Heart right ventricle (tissue), 16 donors: ENCODE results near the gene TMEM255B. TPM values are rescaled to one million over a fixed set of nuclear protein-coding genes. Genes with fewer than 3 reads are reported as not detected.
"Not testable (repeated sequence)": the region's sequence is repeated elsewhere in the genome, so short reads cannot be mapped to it uniquely, and the experiment has no call there.

ENCODE experiments used
- ATAC-seq, 8 donors: fragments of 200-7000 bp; cut with Tn5 transposase; one replicate each; pipeline ENCODE4 v1.9.1; 2020; ENCODE audit warnings: mild to moderate bottlenecking in 8 of 8, moderate library complexity in 8 of 8, moderate number of reproducible peaks in 1 of 8
- DNase-seq, 2 donors: peaks; one replicate each; pipeline ENCODE4 v3.0.0-alpha.2; 2020
- H3K27ac ChIP-seq, 10 donors: fragments of 200-600 bp; sonication (generic) in 2 of 10; one replicate each; pipeline versions ENCODE4 v1.5.0 to v1.8.0; 2020 to 2022; ENCODE audit warnings: mild to moderate bottlenecking in 3 of 10
- H3K27me3 ChIP-seq, 7 donors: fragments of 200-600 bp; one replicate each; pipeline ENCODE4 v1.8.0; 2021 to 2022; ENCODE audit warnings: mild to moderate bottlenecking in 2 of 7
- H3K36me3 ChIP-seq, 9 donors: fragments of 200-600 bp; sonication (generic) in 1 of 9; one replicate each; pipeline versions ENCODE4 v1.5.0 to v1.8.0; 2020 to 2022; ENCODE audit warnings: mild to moderate bottlenecking in 2 of 9
- H3K4me1 ChIP-seq, 9 donors: fragments of 200-600 bp; sonication (generic) in 1 of 9; one replicate each; pipeline versions ENCODE4 v1.5.0 to v1.8.0; 2020 to 2022; ENCODE audit warnings: mild to moderate bottlenecking in 4 of 9
- H3K4me3 ChIP-seq, 10 donors: fragments of 200-600 bp; sonication (generic) in 2 of 10; one replicate each; pipeline versions ENCODE4 v1.5.0 to v1.8.0; 2020 to 2022; ENCODE audit warnings: mild to moderate bottlenecking in 7 of 10, moderate library complexity in 2 of 10
- H3K9me3 ChIP-seq, 11 donors: fragments of 200-600 bp in 10 of 11; sonication (generic) in 2 of 11; one replicate each; pipeline versions ENCODE4 v1.5.0 to v1.8.0; 2013 to 2022; ENCODE audit warnings: mild to moderate bottlenecking in 2 of 11, control low read depth in 1 of 11, moderate library complexity in 1 of 11
- CTCF ChIP-seq, 9 donors: fragments of 200-600 bp; sonication (generic) in 2 of 9; IDR thresholded peaks; one replicate each; pipeline versions ENCODE4 v1.5.0 to v1.8.0; 2021 to 2022; ENCODE audit warnings: antibody characterized with exemption in 9 of 9, mild to moderate bottlenecking in 5 of 9, moderate library complexity in 1 of 9
- WGBS, 2 donors: extraction: QIAGEN DNeasy Blood & Tissue Kit; methylation state at CpG; one replicate each; pipeline ENCODE4 v1.1.7; 2013; ENCODE audit warnings: inconsistent platforms in 1 of 2; 5-methylcytosine and 5-hydroxymethylcytosine counted together
- intact Hi-C, 10 donors: fragments of 100-400 bp; cut with DNase I; formaldehyde crosslinking; loops; one replicate each; pipeline versions ENCODE4 v1.11.1 to v1.14.2; 2022
- polyA plus RNA-seq, 2 donors: library from polyadenylated mRNA; stranded (reverse); fragments of 200-250 nt; gene quantifications; one replicate each; pipeline ENCODE4 v1.2.3, GENCODE V29; 2013
- total RNA-seq, 10 donors: library from RNA; stranded (reverse); fragmentation: NEBNext Ultra II Directional in 3 of 10; extraction: Animal tissue kit (Norgen Biotek cat#: 25700) in 3 of 10; gene quantifications; one replicate each; pipeline versions ENCODE4 v1.2.1 to v1.2.4, GENCODE V29; 2021 to 2023
- donor health status: Arrhythmogenic right ventricular cardiomyopathy.
- donor health status: ischemic (EF 13 %, LVEDD 7.1; RV severe dilation, severe dysfunction).
- donor health status: healthy with polysubstance abuse.
- donor health status: DM: no; HTN: yes; CAD: no.
- donor health status: DM: no; HTN: no; CAD: no.
- donor health status: ischemic (EF 25% LVEDD 6.9; RV normal size, moderate dysfunction).
- donor health status: ischemic (EF 25% LVEDD 5.7; RV mildly dilated, moderate dysfunction).
- donor health status: healthy.
- donor health status: DM: yes; HTN: yes; CAD: no.
- donor health status: Ischemic cardiomyopathy.
- donor health status: ischemic (EF 35%, LVEDD 5.7; RV mildly dilated, moderate dysfunction).
- donor health status: nonischemic (EF 11% LVEDD 7.7; RV severe dilation, severe dysfunction).
- donor health status: DM: yes; HTN: yes; CAD: no.
- donor health status: PGD.
- donor health status: ischemic (EF 29% LVEDD 5.4; RV normal size, mild dysfunction).
- donor health status: nonischemic (EF 23%, LVEDD 6.1; RV moderate dilation, normal function).

Gene TMEM255B
- total and polyA plus RNA-seq, 12 donors, result 2.4 to 12.9 (median 6.3) TPM

- peak in 2 of 8 donors; percentile 12 to 31 for ATAC-seq
- WGBS, 2 donors, result 91 to 93% methylated on average over 15 of the region's 15 CpGs
- peaks cover 0 to 29% (median 0%) of the 10 kb centered on the region in 9 donors for H3K36me3 ChIP-seq
- intact Hi-C loops, result no loop called here
- no peaks in the 10 kb centered on the region for H3K9me3 ChIP-seq
- H3K4me3 ChIP-seq, result no peak overlapping the region
- TF ChIP-seq CTCF (IDR thresholded peaks at IDR 0.05), result no peak
- H3K27ac ChIP-seq, result no peak overlapping the region
- no peaks in the 10 kb centered on the region for H3K4me1 ChIP-seq
- peaks cover 0 to 2% (median 0%) of the 10 kb centered on the region in 7 donors for H3K27me3 ChIP-seq
- DNase-seq, result no peak
These were observed 34.7 kb downstream of the TMEM255B start for GRCh38 chr13:113793718-113794085.

- Histone ChIP-seq H3K36me3 (peaks cover 0 to 29% (median 0%) of the 10 kb centered on the region in 9 donors), H3K4me3 (no peak overlapping the region), H3K9me3 (no peaks in the 10 kb centered on the region), H3K27ac (no peak overlapping the region), H3K4me1 (no peaks in the 10 kb centered on the region), H3K27me3 (no peaks in the 10 kb centered on the region)
- DNase-seq, result no peak
- ATAC-seq, result peak in 1 of 8 donors; percentile 29
- TF ChIP-seq CTCF (IDR thresholded peaks at IDR 0.05), result no peak
- WGBS, 2 donors, result 87 to 92% methylated on average over 23 of the region's 23 CpGs
- intact Hi-C loops, result no loop called here
These were observed 35.1 kb downstream of the TMEM255B start for GRCh38 chr13:113794086-113794485.

GRCh38 chr13:113794764-113795173 lies 35.7 kb downstream of the TMEM255B start:
- no peaks in the 10 kb centered on the region for H3K27me3 ChIP-seq
- no peak overlapping the region for H3K27ac ChIP-seq
- no peaks in the 10 kb centered on the region for H3K4me1 ChIP-seq
- ATAC-seq (no peak), DNase-seq (no peak)
- no peak overlapping the region for H3K4me3 ChIP-seq
- peaks cover 0 to 29% (median 0%) of the 10 kb centered on the region in 9 donors for H3K36me3 ChIP-seq
- TF ChIP-seq CTCF (IDR thresholded peaks at IDR 0.05), result no peak
- intact Hi-C loops, result no loop called here
- WGBS, 2 donors, result 88 to 91% methylated on average over 24 of the region's 24 CpGs
- no peaks in the 10 kb centered on the region for H3K9me3 ChIP-seq

GRCh38 chr13:113795362-113795761 lies 36.3 kb downstream of the TMEM255B start:
- peaks cover 0 to 29% (median 0%) of the 10 kb centered on the region in 9 donors for H3K36me3 ChIP-seq
- ATAC-seq, H3K4me3 ChIP-seq, H3K27ac ChIP-seq, H3K27me3 ChIP-seq, intact Hi-C loops, DNase-seq, H3K4me1 ChIP-seq, H3K9me3 ChIP-seq: not testable (repeated sequence)
- WGBS, 2 donors, result 32 to 33% methylated on average over 1 of the region's 1 CpG

GRCh38 chr13:113796211-113796963 lies 37.4 kb downstream of the TMEM255B start:
- no peak for ATAC-seq
- Histone ChIP-seq H3K4me3 (no peak overlapping the region), H3K36me3 (peaks cover 0 to 29% (median 0%) of the 10 kb centered on the region in 9 donors), H3K9me3 (no peaks in the 10 kb centered on the region), H3K4me1 (peaks cover 0 to 2% (median 0%) of the 10 kb centered on the region in 9 donors), H3K27ac (no peak overlapping the region), H3K27me3 (no peaks in the 10 kb centered on the region)
- WGBS, 2 donors, result 86 to 88% methylated on average over 20 of the region's 20 CpGs
- TF ChIP-seq CTCF (IDR thresholded peaks at IDR 0.05), result no peak
- no peak for DNase-seq
- intact Hi-C loops, result no loop called here
